ENCODE measurements around the gene SAPCD2. TPM values are rescaled to one million over a fixed set of nuclear protein-coding genes. Genes with fewer than 3 reads are reported as not detected.

Gene SAPCD2
- total RNA-seq, 4 donors from 2014 or later: 0.15 to 5.9 (median 1.0) TPM; not detected in 1

- Histone ChIP-seq H3K36me3 (no peaks in the 10 kb centered on the region), H3K27ac (no peak overlapping the region), H3K4me3 (no peak overlapping the region), H3K27me3 (peaks cover 0 to 10% of the 10 kb centered on the region in 2 donors), H3K4me1 (peaks cover 0 to 15% of the 10 kb centered on the region in 2 donors), H3K9me3 (no peaks in the 10 kb centered on the region)
- intact Hi-C loops (cut with DNase I; ENCODE audit: low total_unique reads): no loop called here
- DNase-seq: peak; percentile 65 to 78
- TF ChIP-seq POLR2A (IDR thresholded peaks at IDR 0.05) (no peak), CTCF (IDR thresholded peaks at IDR 0.05) (peak; percentile 70 to 85 (median 76))
Measured at GRCh38 chr9:137067860-137068538, 2.4 kb downstream of the SAPCD2 start.

GRCh38 chr9:137066096-137066861, 4.1 kb downstream of the SAPCD2 start:
- Histone ChIP-seq H3K36me3 (no peaks in the 10 kb centered on the region), H3K4me1 (peaks cover 0 to 15% of the 10 kb centered on the region in 2 donors), H3K4me3 (no peak overlapping the region), H3K27me3 (peaks cover 0 to 10% of the 10 kb centered on the region in 2 donors), H3K9me3 (no peaks in the 10 kb centered on the region), H3K27ac (no peak overlapping the region)
- no peak for DNase-seq
- TF ChIP-seq CTCF (IDR thresholded peaks at IDR 0.05): no peak
- no peak for TF ChIP-seq POLR2A (IDR thresholded peaks at IDR 0.05)
- intact Hi-C loops (cut with DNase I; ENCODE audit: low total_unique reads): no loop called here

GRCh38 chr9:137065336-137065967, 4.9 kb downstream of the SAPCD2 start:
- H3K4me1 ChIP-seq: peaks cover 0 to 8% of the 10 kb centered on the region in 2 donors
- DNase-seq: no peak
- H3K4me3 ChIP-seq: no peak overlapping the region
- TF ChIP-seq CTCF (IDR thresholded peaks at IDR 0.05) (no peak), POLR2A (IDR thresholded peaks at IDR 0.05) (no peak)
- intact Hi-C loops (cut with DNase I; ENCODE audit: low total_unique reads): no loop called here
- H3K9me3 ChIP-seq: no peaks in the 10 kb centered on the region
- H3K27ac ChIP-seq: no peak overlapping the region
- H3K36me3 ChIP-seq: no peaks in the 10 kb centered on the region
- peaks cover 0 to 10% of the 10 kb centered on the region in 2 donors for H3K27me3 ChIP-seq

GRCh38 chr9:137064880-137065164, 5.5 kb downstream of the SAPCD2 start:
- Histone ChIP-seq H3K4me1 (peaks cover 0 to 2% of the 10 kb centered on the region in 2 donors), H3K36me3 (no peaks in the 10 kb centered on the region), H3K27me3 (peaks cover 0 to 10% of the 10 kb centered on the region in 2 donors), H3K9me3 (no peaks in the 10 kb centered on the region), H3K4me3 (no peak overlapping the region), H3K27ac (no peak overlapping the region)
- DNase-seq: no peak
- no peak for TF ChIP-seq POLR2A (IDR thresholded peaks at IDR 0.05)
- TF ChIP-seq CTCF (IDR thresholded peaks at IDR 0.05): no peak
- intact Hi-C loops (cut with DNase I; ENCODE audit: low total_unique reads): no loop called here

Measured in uterus (tissue), 4 donors.